Cerebellar cortex (tissue), 1 donor: ENCODE data around the gene CPED1.

Source experiments
- DNase-seq: peaks from one replicate; pipeline ENCODE4 v3.0.0-alpha.2; 2015; ENCODE audit warnings: low spot score

CPED1 gene

GRCh38 chr7:121323515-121324302 lies 335.2 kb downstream of the CPED1 start:
- DNase-seq, result no peak

GRCh38 chr7:121327671-121328070 lies 339.2 kb downstream of the CPED1 start:
- no peak for DNase-seq

GRCh38 chr7:121328508-121329190 lies 340.1 kb downstream of the CPED1 start, which contains the start of gene WNT16:
Gene WNT16, plus strand, starts transcription at chr7:121329000. Its CDS starts 293 bp downstream, at chr7:121329293.
- DNase-seq, result no peak

- DNase-seq, result peak; percentile 26
Observed at GRCh38 chr7:121329191-121330052, 340.9 kb downstream of the CPED1 start.

- no peak for DNase-seq
Observed at GRCh38 chr7:121330053-121330833, 341.7 kb downstream of the CPED1 start.

- DNase-seq, result no peak
Observed at GRCh38 chr7:121331048-121331447, 342.5 kb downstream of the CPED1 start.

- no peak for DNase-seq
Observed at GRCh38 chr7:121331574-121331973, 343.1 kb downstream of the CPED1 start.

- no peak for DNase-seq
Observed at GRCh38 chr7:121334376-121334775, 345.9 kb downstream of the CPED1 start.

- DNase-seq, result no peak
Observed at GRCh38 chr7:121334875-121335648, 346.6 kb downstream of the CPED1 start.

- DNase-seq, result no peak
Observed at GRCh38 chr7:121336579-121336978, 348.1 kb downstream of the CPED1 start.

GRCh38 chr7:121337398-121337797 lies 348.9 kb downstream of the CPED1 start:
- DNase-seq, result no peak

- no peak for DNase-seq
Observed at GRCh38 chr7:121339082-121339481, 350.6 kb downstream of the CPED1 start.

- no peak for DNase-seq
Observed at GRCh38 chr7:121341933-121342332, 353.4 kb downstream of the CPED1 start.

- no peak for DNase-seq
Observed at GRCh38 chr7:121342631-121343030, 354.1 kb downstream of the CPED1 start.

- DNase-seq, result no peak
Observed at GRCh38 chr7:121343302-121343701, 354.8 kb downstream of the CPED1 start.

GRCh38 chr7:121344093-121344492 lies 355.6 kb downstream of the CPED1 start:
- DNase-seq, result no peak

- DNase-seq, result no peak
Observed at GRCh38 chr7:121344497-121344896, 356.0 kb downstream of the CPED1 start.
